Suprapubic skin (tissue), 4 donors: ENCODE measurements around the gene ZNF610. TPM values are rescaled to one million over a fixed set of nuclear protein-coding genes. Genes with fewer than 3 reads are reported as not detected.

Source experiments
- DNase-seq, 2 donors: peaks; one replicate each; pipeline ENCODE4 v3.0.0-alpha.2; 2019; ENCODE audit warnings: low spot score in 2 of 2
- H3K27ac ChIP-seq: fragments of 200-600 bp; sonication (generic); one replicate; pipeline ENCODE4 v1.5.1; 2019
- H3K27me3 ChIP-seq: fragments of 200-600 bp; sonication (generic); one replicate; pipeline ENCODE4 v1.5.1; 2019
- H3K36me3 ChIP-seq: fragments of 200-600 bp; sonication (generic); one replicate; pipeline ENCODE4 v1.5.1; 2019
- H3K4me1 ChIP-seq: fragments of 200-600 bp; sonication (generic); one replicate; pipeline ENCODE4 v1.5.1; 2019
- H3K4me3 ChIP-seq: fragments of 200-600 bp; sonication (generic); one replicate; pipeline ENCODE4 v1.5.1; 2019; ENCODE audit warnings: mild to moderate bottlenecking
- H3K9me3 ChIP-seq: fragments of 200-600 bp; sonication (generic); one replicate; pipeline ENCODE4 v1.5.1; 2019
- EP300 ChIP-seq: sonication (generic); formaldehyde crosslinking; IDR thresholded peaks from one replicate; pipeline ENCODE4 v1.6.1; 2017; ENCODE audit warnings: antibody characterized with exemption
- POLR2A ChIP-seq, 2 donors: fragments of 450-650 bp; IDR thresholded peaks; one replicate each; pipeline ENCODE4 v1.6.1; 2017; ENCODE audit warnings: antibody characterized with exemption in 2 of 2, mild to moderate bottlenecking in 2 of 2, moderate library complexity in 2 of 2
- POLR2AphosphoS5 ChIP-seq, 3 donors: sonication (generic); formaldehyde crosslinking; IDR thresholded peaks; one replicate each; pipeline ENCODE4 v1.6.1; 2017; ENCODE audit warnings: antibody characterized with exemption in 3 of 3
- WGBS: methylation state at CpG from one replicate; pipeline ENCODE4 v1.1.5; 2018; 5-methylcytosine and 5-hydroxymethylcytosine counted together
- total RNA-seq, 4 donors: library from RNA; depleted of rRNA; stranded (reverse); fragments of >200 nt; gene quantifications; one replicate each; pipeline ENCODE4 v1.1.0, GENCODE V29; 2016
- TF ChIP-seq, protein P1 (sequence below), 2 donors: fragments of 200-600 bp in 1 of 2; fragments of 450-650 bp in 1 of 2; sonication (generic) in 1 of 2; IDR thresholded peaks; one replicate each; pipeline ENCODE4 v1.5.1; 2016 to 2019; ENCODE audit warnings: antibody characterized with exemption in 2 of 2, mild to moderate bottlenecking in 1 of 2, moderate library complexity in 1 of 2

ZNF610 gene
- total RNA-seq, 4 donors from 2014 or later: 1.0 to 5.3 (median 1.2) TPM

DNA sequence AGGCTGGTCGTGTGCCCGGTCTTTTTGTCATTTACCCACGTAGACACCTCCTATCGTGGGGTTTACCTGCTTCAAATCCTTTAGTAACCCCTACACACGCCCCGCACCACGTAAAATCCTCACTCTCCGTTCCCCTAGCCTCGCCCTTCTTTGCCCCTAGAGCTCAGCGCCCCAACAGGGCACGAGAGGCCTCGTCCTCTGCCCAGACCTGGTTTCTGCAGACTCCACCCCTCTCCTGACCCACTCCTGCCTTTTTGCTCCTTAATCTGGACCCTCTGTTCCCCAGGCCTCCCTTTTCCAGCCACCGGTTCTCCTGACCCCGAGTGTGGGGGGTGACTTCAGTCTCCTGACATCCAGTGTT, 62.0 kb downstream of the ZNF610 start:
- Histone ChIP-seq H3K27me3 (no peaks in the 10 kb centered on the region), H3K27ac (peak overlapping the region; percentile 78), H3K9me3 (peaks cover 9% of the 10 kb centered on the region), H3K4me3 (peak overlapping the region; percentile 74), H3K4me1 (peaks cover 19% of the 10 kb centered on the region), H3K36me3 (peaks cover 55% of the 10 kb centered on the region)
- 3% methylated on average over 14 of the region's 14 CpGs for WGBS
- peak in 1 of 2 donors; percentile 59 for DNase-seq
- TF ChIP-seq, protein P1, sequence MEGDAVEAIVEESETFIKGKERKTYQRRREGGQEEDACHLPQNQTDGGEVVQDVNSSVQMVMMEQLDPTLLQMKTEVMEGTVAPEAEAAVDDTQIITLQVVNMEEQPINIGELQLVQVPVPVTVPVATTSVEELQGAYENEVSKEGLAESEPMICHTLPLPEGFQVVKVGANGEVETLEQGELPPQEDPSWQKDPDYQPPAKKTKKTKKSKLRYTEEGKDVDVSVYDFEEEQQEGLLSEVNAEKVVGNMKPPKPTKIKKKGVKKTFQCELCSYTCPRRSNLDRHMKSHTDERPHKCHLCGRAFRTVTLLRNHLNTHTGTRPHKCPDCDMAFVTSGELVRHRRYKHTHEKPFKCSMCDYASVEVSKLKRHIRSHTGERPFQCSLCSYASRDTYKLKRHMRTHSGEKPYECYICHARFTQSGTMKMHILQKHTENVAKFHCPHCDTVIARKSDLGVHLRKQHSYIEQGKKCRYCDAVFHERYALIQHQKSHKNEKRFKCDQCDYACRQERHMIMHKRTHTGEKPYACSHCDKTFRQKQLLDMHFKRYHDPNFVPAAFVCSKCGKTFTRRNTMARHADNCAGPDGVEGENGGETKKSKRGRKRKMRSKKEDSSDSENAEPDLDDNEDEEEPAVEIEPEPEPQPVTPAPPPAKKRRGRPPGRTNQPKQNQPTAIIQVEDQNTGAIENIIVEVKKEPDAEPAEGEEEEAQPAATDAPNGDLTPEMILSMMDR (IDR thresholded peaks at IDR 0.05): no peak
- no peak for TF ChIP-seq POLR2AphosphoS5 (IDR thresholded peaks at IDR 0.05)
- TF ChIP-seq POLR2A (IDR thresholded peaks at IDR 0.05): no peak
- TF ChIP-seq EP300: no peak

DNA sequence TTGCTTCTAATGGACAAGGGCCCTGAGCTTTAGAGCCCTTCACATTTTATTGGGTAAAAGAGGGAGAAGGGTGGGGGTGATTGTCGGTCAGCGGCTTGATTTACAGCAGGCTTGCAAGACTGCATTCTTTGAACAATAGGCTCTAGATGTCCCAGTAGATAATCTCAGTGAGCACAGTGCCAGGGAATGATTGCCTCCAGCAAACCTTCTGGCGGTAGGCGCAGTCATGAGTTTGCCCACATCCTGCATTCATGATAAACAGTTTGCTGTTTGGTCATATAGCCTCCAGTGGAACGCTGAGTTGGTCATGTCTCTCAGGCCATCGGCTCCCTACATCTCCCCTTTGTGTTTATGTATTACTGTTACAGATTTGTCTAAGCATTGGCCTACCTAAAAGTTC, 74.2 kb downstream of the ZNF610 start:
- Histone ChIP-seq H3K4me3 (no peak overlapping the region), H3K9me3 (peaks cover 59% of the 10 kb centered on the region), H3K27me3 (no peaks in the 10 kb centered on the region), H3K36me3 (peaks cover 94% of the 10 kb centered on the region), H3K4me1 (no peaks in the 10 kb centered on the region), H3K27ac (no peak overlapping the region)
- no peak for DNase-seq
- 97% methylated on average over 6 of the region's 6 CpGs for WGBS
- TF ChIP-seq POLR2AphosphoS5 (IDR thresholded peaks at IDR 0.05): no peak
- TF ChIP-seq EP300: no peak
- TF ChIP-seq POLR2A (IDR thresholded peaks at IDR 0.05): no peak
- TF ChIP-seq, protein P1 (IDR thresholded peaks at IDR 0.05): no peak

DNA sequence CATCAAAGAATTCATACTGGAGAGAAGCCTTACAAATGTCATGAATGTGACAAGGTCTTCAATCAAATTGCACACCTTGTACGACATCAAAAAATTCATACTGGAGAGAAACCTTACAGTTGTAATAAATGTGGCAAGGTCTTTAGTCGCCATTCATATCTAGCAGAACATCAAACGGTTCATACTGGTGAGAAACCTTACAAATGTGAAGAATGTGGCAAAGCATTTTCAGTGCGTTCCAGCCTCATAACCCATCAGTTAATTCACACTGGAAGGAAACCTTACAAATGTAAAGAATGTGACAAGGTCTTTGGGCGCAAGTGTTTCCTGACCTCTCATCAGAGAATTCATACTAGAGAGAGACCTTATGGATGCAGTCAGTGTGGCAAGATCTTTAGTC, 79.7 kb downstream of the ZNF610 start:
- no peak for TF ChIP-seq EP300
- TF ChIP-seq POLR2A (IDR thresholded peaks at IDR 0.05): no peak
- TF ChIP-seq, protein P1 (IDR thresholded peaks at IDR 0.05): no peak
- no peak for TF ChIP-seq POLR2AphosphoS5 (IDR thresholded peaks at IDR 0.05)
- peaks cover 39% of the 10 kb centered on the region for H3K36me3 ChIP-seq
- 93% methylated on average over 5 of the region's 5 CpGs for WGBS

More for the DNA sequence above, 79.7 kb downstream of the ZNF610 start:
- H3K27me3 ChIP-seq: no peaks in the 10 kb centered on the region
- H3K9me3 ChIP-seq: peaks cover 79% of the 10 kb centered on the region
- no peak overlapping the region for H3K27ac ChIP-seq
- H3K4me3 ChIP-seq: no peak overlapping the region
- DNase-seq: no peak
- H3K4me1 ChIP-seq: no peaks in the 10 kb centered on the region

Other genes with a start within 250 kb of the ZNF610 start
- 10 to 100 TPM; 12.4 to 33.7 (median 18.6) TPM for gene ZNF841, start 240.5 kb upstream of the ZNF610 start, total RNA-seq
- 10 to 100 TPM in 1 of 4 donors, 1 to 10 TPM in 3; 5.1 to 12.2 (median 6.6) TPM for gene ZNF616, start 196.3 kb upstream of the ZNF610 start, total RNA-seq
- gene ZNF836, start 164.6 kb upstream of the ZNF610 start, total RNA-seq: 10 to 100 TPM in 3 of 4 donors, 1 to 10 TPM in 1; 7.3 to 25.7 (median 15.9) TPM
- gene PPP2R1A, start 146.2 kb upstream of the ZNF610 start, total RNA-seq: 100 to 1,000 TPM; 206 to 285 (median 217) TPM
- gene ZNF766, start 66.7 kb upstream of the ZNF610 start, total RNA-seq: 10 to 100 TPM in 2 of 4 donors, 1 to 10 TPM in 2; 8.0 to 17.1 (median 12.3) TPM
- gene ZNF480, start 39.1 kb upstream of the ZNF610 start, total RNA-seq: 10 to 100 TPM in 1 of 4 donors, 1 to 10 TPM in 3; 4.3 to 11.4 (median 7.2) TPM
- gene ZNF880, start 33.7 kb downstream of the ZNF610 start, total RNA-seq: 10 to 100 TPM; 12.1 to 30.5 (median 17.5) TPM
- gene ZNF528, start 61.6 kb downstream of the ZNF610 start, total RNA-seq: 10 to 100 TPM in 3 of 4 donors, 1 to 10 TPM in 1; 8.0 to 41.9 (median 12.3) TPM
- gene ZNF534, start 92.9 kb downstream of the ZNF610 start, total RNA-seq: under 1 TPM in 1 of 4 donors, not detected in 3; 0.30 TPM
- 1 to 10 TPM in 1 of 4 donors, under 1 TPM in 3; 0.38 to 1.0 (median 0.64) TPM for gene ZNF578, start 117.3 kb downstream of the ZNF610 start, total RNA-seq
- 10 to 100 TPM; 15.4 to 33.8 (median 18.4) TPM for gene ZNF808, start 191.4 kb downstream of the ZNF610 start, total RNA-seq
- gene ZNF701, start 234.0 kb downstream of the ZNF610 start, total RNA-seq: 10 to 100 TPM; 11.7 to 16.2 (median 12.6) TPM